Skin epidermis (tissue), 12 donors: ENCODE data around the gene NCAPD2.

Experiments used
- H3K27ac ChIP-seq, 21 experiments: fragments of 200-600 bp; sonication (generic) in 11 of 21; one replicate each; pipeline ENCODE4 v1.5.0; 2020; ENCODE audit warnings: mild to moderate bottlenecking in 3 of 21, inconsistent platforms in 2 of 21, moderate library complexity in 2 of 21
- H3K4me3 ChIP-seq, 7 experiments: fragments of 200-600 bp; sonication (generic) in 2 of 7; one replicate each; pipeline ENCODE4 v1.5.0; 2020; ENCODE audit warnings: inconsistent platforms in 2 of 7, mild to moderate bottlenecking in 2 of 7, moderate library complexity in 1 of 7

The NCAPD2 gene

DNA sequence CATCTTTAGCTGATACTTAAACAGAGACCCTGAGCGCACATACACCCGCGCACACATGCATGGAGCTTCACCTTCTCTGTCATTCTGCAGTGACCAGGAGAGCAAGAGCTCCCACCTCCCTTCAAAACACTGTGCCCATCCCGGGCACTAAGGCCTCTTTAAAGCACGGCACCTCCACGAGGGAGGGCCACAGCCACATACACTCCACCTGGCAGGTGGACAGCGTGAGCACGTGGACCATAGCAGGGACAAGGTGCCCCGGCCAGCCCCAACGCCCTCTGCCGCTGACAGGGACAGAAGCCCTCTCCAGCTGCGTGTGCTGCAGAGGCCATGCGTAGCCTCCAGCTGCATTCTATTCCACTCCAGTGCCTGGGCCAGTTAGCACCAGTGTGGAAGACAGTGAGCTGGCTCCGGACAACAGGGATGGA is 45.8 kb downstream of the NCAPD2 start:
- Histone ChIP-seq H3K27ac (peak overlapping the region in 18 of 21 experiments; percentile 21 to 80 (median 67)), H3K4me3 (no peak overlapping the region)

DNA sequence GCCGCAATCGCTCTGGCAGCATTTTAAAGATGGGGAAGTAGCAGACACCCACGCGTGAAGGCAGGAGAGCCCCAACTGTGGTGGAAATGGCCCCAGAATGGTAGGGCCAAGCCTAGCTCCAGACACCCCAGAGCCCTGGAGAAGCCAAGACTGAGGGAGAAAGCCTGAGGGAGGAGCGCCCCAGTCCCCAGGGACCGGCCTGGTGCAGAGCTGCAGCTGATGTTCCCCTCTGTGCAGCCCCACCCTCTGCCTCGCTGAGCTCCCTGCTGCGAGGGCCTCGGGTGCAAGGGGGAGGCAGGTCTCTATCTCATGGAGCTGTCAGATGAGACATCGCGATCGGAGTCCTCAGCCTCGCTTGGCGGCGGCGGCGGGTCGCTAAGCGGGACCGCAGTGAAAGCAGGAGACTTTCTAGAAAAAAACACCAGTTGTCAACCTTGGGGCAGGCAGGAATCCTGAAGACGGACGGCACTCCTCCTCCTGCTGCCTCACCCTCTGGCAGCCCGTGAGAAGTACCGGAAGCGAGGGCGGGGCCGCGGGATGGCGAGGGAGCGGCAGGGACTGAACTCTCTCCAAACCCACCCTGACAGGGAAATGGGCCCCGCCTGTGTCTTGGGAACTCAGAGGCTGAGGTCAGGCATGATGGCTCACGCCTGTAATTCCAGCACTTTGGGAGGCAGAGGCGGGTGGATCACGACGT is 46.4 kb downstream of the NCAPD2 start:
- Histone ChIP-seq H3K4me3 (peak overlapping the region in 1 of 7 experiments; percentile 7), H3K27ac (peak overlapping the region in 19 of 21 experiments; percentile 21 to 80 (median 67))

DNA sequence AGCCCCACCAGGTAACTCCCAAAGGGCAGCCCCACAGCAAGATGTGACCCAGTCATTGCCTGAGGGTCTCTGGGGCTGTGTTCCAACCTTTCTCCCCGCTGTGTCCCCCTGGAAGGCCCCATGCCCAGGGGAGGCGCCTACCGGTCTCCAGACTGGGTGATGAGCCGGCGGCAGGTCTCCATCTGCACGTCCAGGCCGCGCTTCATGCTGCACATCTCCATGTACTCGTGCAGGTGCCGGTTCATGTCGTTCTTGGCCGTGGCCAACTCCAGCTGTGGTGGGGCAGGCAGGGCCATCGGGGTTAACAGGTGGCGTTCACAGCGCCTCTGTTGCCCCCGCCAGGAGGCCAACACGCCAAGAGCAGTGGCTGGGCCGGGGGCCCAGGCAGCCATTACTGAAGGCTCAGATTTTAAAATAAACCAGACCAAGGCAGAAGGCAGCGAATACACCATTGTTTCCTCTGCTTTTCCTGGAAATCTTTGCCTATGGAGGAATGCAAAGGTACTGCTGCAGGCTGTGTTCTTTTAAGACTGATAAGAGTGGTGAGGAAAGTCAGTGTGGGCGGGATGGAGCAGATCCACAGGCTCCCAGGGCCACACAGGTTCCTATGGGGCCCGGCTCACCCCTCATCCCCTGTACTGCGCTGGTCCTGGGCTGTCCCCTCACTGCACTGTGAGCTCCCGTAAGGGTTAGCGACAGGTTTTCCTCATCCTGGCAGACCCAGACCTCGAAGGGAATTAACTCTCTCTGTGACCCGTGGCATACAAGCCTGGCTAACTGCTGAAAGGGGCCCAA is 47.7 kb downstream of the NCAPD2 start:
- Histone ChIP-seq H3K4me3 (no peak overlapping the region), H3K27ac (peak overlapping the region in 12 of 21 experiments; percentile 21 to 80 (median 72))

DNA sequence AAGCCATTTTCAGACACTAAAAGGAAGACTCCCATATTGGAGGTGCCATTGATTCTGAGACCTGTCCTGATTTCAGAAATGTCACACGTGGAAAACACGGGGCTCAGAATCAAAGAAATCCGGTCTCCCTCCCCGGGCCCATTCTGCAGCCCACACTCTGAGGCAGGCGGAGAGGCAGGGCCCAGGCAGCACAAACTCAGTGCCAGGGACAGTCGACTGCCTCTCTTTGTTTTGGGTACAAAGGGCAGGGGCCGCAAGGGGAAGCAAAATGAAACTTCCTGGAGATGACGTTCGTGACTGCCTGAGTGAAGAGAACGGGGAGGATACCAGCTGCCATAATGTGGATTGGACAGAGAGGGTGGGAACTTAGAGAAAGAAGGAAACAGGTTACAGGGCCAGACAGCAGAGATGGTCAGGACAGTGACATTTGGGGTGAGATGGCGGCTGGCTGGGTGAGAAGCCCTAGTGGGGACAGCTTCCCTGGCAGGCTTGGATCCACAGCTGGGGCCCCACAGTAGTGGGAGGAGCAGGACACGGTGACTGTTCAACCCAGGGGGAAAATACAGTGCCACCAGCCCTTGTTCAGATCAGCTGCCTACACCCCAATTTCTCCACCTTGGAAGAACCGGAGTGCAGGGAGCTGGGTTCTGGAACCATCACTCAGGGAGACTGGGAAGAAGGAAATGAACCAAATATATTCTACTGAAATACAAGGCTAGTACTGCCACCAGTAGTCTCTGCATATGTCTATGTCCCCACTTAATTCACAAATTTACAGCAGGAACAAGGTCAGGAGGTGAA is 48.5 kb downstream of the NCAPD2 start:
- peak overlapping the region in 7 of 21 experiments; percentile 17 to 80 (median 36) for H3K27ac ChIP-seq
- H3K4me3 ChIP-seq = no peak overlapping the region

DNA sequence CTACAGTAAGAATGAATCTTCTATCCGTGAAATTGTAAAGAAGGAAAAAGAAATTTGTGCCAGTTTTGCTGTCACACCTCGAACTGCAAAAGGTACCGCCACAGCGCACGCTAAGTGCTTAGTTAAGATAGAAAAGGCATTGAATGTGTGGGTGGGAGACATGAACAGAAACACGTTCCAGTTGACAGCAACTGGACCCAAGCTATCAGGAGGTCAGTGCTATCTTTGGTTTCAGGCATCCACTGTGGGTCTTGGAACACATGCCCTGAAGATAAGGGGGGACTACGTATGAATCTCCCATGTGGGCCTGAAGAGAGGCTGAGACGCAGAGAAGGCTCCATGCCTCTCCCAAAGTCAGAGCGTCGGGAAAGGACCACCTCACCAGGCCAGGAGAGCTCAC is 52.1 kb downstream of the NCAPD2 start:
- no peak overlapping the region for H3K27ac ChIP-seq
- no peak overlapping the region for H3K4me3 ChIP-seq

DNA sequence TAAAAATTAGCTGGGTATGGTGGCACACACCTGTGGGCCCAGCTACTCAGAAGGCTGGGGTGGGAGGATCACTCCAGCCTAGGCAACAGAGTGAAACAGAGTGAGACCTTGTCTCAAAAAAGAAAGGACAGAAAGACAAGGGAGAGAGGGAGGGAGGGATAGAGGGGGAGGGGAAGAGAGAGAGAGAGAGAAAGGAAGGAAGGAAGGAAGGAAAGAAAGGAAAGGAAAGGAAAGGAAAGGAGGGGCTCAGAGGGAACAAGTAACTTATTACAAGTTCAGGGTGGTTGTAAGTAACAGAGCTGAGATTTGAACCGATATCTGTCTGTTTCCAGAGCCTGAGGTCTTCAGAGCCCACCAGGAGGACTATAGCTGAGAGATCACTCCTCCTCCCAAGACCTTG is 53.7 kb downstream of the NCAPD2 start:
- Histone ChIP-seq H3K4me3 (no peak overlapping the region), H3K27ac (peak overlapping the region in 7 of 21 experiments; percentile 23 to 85 (median 77))

DNA sequence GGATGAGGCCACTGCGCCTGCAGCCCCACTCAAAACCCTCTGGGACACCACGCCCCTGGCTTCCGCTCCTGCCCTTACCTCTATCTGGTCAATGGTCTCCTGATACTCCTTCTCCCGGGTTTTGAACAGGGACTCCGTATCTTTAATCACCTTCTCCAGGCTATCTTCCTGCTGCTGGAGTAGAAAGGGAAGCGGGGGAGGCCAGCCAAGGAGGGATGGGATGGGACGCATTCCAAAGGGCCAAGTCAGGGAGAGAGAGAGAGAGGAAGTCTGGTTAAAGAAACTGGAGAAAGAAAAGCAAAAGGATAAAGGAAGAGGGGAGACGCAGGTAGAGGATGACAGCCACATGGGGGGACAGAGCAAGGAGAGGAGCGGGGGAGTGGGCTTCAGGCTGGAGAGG is 54.1 kb downstream of the NCAPD2 start:
- Histone ChIP-seq H3K27ac (peak overlapping the region in 13 of 21 experiments; percentile 3 to 85 (median 65)), H3K4me3 (no peak overlapping the region)

DNA sequence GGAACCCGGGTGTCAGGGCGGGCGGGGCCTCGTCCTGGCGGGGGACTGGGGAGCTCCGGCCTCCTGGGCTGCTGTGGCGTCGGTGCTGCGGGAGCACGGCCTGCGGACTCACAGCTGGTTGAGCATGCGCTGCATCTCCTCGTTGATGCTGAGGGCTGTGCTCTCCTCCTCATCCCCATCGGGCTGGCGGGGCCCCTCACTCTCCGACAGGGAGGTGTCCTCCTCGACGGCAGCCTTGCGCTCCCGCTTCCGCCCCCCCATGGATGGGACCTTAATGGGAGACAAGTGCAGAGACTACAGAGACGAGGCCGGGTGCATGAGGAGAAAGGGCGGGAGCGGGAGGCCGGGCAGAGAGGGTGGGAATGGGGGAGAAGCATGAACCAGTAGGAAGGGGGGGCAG is 54.7 kb downstream of the NCAPD2 start:
- peak overlapping the region in 15 of 21 experiments; percentile 3 to 92 (median 65) for H3K27ac ChIP-seq
- H3K4me3 ChIP-seq = no peak overlapping the region

DNA sequence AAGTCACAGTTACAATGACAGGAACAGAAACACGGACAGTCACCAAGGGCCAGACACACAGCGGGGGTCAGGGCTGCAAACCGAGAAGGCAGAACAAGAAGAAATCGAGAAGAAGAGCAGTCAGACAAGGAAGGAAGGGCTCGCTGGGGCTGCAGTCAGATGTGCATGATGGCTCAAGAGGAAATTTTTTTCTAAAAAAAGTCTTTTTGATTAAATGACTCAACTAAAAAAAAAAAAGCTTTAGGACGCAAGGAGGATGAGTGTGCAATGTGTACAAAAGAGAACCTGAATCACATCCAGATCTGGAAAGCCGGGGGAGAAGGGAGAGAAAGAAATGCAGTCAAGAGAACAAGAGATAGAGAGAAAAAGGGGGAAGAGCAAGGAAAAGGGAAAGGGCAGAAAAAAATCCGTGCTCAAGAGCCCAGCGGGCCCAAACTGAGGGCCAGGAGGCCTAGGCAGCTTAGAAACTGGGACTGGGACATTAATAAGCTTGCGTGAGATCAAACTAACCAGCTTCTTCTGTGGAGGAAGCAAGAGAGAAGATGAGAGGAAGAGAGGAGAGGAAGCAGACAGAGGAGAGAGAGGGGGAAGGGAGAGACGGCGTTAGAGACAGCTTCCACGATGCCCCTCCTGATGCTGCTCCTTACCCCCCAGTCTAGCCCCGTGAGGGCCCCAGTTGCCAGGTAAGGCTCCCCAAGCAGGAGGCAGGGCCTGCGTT is 55.2 kb downstream of the NCAPD2 start:
- Histone ChIP-seq H3K27ac (peak overlapping the region in 15 of 21 experiments; percentile 28 to 92 (median 75)), H3K4me3 (no peak overlapping the region)

DNA sequence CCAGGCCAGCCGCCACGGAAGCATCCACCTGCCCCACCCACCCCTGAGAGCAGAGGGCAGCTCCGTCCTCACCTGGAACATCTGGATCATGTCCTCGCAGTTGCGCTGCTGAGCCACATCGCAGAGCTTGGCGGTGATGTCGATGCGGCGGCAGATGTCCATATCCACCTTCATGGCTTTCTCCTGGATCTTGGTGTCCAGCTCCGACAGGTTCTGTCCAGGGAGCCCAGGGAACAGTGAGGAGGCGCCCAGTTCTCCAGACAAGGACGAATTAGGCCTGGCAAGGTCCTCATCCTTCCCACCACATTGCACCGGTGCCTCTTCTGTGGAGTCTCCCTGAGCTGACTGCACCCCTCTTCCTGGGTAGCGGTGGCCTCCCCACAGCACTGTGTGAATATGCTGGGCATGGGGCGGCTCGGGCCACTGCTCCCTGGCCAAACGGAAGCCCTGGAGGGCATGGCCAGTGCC is 55.8 kb downstream of the NCAPD2 start:
- no peak overlapping the region for H3K4me3 ChIP-seq
- H3K27ac ChIP-seq = peak overlapping the region in 18 of 21 experiments; percentile 4 to 92 (median 78)

DNA sequence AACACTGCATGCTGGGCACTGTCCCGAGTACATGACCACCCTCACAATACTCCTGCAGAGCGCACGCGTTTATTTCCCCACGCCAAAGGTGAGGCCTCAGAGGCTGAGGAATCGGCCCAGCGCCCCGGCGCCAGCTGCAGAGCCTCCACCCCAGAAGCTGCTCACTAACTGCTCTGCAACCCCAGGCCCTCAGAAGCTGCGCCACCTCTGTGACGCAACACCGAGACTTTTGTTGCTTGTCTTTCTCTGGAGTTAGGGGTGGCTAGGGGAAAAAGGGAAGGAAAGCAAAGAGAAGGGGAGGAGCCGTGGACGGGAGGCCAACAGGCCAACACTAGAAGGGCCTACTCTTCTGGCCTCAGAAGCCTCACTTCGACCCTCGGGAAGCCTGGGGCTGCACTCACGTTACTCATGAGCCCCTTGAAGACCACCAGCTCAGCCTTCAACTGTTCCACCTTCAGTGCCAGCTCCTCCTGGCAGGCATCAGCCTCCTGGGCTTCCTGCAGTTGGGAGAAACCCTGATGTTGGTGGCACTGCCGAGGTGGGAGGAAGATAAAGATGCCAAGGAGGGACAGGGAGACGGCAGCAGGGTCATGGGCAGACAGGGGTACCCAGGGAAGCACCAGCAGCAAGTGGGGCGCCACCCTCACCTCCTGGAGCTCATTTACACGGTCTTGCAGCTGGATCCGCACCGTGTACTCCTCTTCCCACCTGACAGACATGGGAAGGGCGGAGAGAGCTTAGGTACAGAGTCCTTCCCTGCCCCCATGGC is 56.6 kb downstream of the NCAPD2 start:
- H3K4me3 ChIP-seq = no peak overlapping the region
- H3K27ac ChIP-seq = peak overlapping the region; percentile 24 to 92 (median 81)

DNA sequence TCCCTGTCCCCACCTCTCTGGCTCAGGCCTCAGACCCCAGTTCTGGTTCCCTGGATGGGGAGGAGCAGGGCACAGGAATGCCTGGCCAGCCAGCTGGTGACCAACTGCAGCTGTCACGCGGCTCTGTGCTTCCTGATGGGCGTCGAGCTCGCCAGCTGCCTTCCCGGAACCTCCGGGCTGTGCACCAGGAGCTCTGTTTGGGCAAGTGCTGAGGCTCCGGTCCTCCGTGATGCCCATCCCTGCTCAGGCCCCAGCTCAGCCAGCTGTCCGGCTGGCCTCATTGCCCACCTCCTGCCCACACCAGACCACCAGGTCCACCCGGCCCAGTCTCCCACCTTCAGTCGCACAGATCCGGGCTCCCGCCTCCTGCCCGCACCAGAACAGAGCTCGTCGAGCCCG is 57.2 kb downstream of the NCAPD2 start:
- Histone ChIP-seq H3K4me3 (no peak overlapping the region), H3K27ac (peak overlapping the region; percentile 45 to 92 (median 81))

DNA sequence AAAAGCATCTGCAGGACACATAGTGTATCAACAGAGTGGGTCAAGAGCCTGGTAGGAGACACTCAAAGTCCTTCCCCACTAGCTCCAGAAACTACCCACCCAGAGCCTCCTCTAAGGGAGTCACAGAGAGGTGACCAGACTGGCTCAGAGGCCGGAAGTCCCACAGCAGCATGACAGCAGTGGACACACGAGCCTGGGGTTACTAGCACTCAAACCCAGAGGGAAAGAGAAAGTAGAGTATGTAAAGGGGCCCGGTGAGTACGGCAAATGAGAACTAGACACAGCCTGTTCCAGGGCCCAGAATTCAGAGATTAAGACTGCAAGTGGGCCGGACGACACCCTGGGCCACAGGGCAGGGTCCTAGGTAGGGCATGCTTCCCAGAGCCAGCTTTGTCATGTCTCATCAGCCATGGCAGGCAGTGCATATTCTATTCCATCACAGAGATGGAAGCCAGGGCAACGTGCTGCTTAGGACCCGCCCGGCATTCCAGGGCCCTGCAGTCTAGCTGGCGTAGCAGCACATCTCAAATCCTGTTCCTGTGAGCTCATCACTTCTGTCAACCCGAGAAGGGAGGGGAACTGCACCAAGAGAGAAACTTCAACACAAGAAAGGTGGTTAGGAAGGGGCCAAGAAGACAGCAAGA is 57.7 kb downstream of the NCAPD2 start:
- H3K27ac ChIP-seq = peak overlapping the region; percentile 45 to 92 (median 81)
- H3K4me3 ChIP-seq = no peak overlapping the region

DNA sequence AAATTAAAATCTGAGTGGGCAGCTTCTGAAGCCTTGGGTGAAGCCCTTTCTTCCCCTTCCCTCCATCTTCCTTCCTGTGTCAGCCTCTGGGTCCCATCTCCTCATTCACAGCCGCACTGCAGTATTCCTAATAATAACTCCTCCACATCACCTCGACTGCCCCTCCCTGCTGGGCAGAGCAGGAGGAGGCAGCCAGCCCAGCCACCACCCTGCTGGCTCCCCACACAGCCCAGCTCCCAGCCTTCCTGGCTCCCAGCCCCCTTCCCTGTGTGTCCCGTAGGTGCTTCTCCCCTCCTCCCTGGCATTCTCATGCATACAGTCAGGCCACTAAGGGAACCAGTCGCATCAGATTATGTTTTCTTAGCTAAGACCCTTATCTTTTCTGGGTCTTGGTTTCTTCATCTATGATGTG is 58.2 kb downstream of the NCAPD2 start:
- H3K27ac ChIP-seq = peak overlapping the region in 20 of 21 experiments; percentile 48 to 92 (median 82)
- H3K4me3 ChIP-seq = no peak overlapping the region

DNA sequence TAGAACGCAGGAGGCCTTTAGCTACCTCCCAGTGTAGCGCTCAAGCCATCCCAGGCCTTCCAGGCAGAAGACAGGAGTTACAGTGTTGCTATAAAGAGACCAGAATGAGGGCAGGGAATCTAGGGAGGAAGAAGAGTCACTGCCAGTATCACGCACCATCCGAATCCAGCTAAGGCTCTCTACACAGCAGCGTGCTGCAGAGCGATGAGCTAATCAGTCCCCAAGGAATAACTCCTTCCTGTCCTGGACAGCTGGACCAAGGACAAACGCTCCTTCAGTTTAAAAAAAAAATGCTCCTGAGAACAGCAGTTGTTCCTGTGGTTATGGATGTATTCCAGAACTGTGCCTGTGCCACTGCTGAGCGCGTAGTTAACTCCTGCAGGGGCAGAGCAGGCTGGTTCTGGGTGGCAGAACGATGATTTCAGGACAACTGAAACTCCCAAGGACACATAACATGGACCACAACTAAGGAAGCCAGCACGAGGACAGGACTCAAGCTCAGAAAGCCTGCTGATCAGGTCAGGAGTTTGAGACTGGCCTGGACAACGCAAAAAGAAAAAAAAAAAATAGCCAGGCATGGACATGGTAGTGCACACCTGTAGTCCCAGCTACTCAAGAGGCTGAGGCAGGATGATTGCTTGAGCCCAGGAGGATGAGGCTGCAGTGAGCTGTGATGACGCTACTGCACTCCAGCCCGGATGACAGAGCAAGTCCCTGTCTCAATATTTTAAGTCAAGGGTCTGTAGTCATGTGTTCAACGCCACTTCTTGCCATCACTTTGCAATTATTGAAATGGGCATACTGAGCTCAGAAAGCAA is 59.4 kb downstream of the NCAPD2 start:
- H3K27ac ChIP-seq = peak overlapping the region in 18 of 21 experiments; percentile 27 to 92 (median 84)
- peak overlapping the region in 2 of 7 experiments; percentile 67 to 69 for H3K4me3 ChIP-seq

DNA sequence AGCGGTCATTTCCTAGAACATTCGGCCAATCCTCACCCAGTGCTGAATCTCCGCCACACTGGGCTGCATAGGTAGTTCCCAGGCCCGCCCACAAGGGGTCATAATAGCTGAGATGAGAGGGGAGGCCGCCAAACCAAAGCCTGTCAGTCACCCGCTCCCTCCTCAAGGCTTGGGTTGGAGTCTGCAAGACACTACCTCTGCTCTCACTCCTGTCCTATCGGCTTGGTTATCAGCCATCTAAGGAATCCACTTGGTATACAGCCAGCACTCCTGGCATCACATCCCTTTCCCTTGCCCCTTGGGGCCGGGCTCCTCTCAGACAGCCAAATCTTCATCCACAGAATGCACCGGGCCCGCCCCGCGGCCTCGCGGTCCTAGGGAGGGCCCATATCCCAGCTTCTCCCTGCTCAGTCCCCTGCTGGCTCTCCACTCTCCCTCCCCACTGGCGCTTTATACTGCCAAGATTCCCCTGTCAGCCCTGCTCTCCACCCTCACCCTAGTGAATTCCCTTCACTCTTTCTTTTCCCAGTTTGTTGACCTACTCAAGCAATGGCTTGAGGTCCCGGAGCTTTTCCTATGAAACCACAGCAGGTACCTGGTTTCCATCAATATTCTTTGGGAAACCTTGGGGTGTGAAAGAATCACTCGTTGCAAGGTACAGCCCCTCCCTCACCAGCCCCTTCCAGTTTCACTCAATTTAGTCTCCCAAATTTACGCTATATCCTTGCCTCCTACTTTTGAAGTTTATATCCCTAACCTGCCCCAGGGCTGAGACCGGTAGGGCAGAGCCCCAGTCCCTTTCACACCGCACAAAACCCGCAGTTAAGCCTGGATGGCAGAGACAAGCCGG is 60.5 kb downstream of the NCAPD2 start:
- Histone ChIP-seq H3K27ac (peak overlapping the region in 20 of 21 experiments; percentile 2 to 92 (median 74)), H3K4me3 (peak overlapping the region; percentile 64 to 79 (median 69))
